Activated naive CD8-positive, alpha-beta T cell treated with anti-CD3 and anti-CD28 coated beads, Interleukin-2, amount 50 U/mL, for 16 hours (primary cell): ENCODE data around the gene FCHSD2.
"Not testable (repeated sequence)": the region's sequence is repeated elsewhere in the genome, so short reads cannot be mapped to it uniquely, and the experiment has no call there.

ENCODE experiments used
- DNase-seq: peaks from one replicate; pipeline ENCODE4 v3.0.0-alpha.2; 2020; ENCODE audit warnings: low read depth, low spot score

FCHSD2 gene

GRCh38 chr11:73151416-73151815 lies 9.3 kb upstream of the FCHSD2 start:
- no peak for DNase-seq

GRCh38 chr11:73149105-73149504 lies 7.0 kb upstream of the FCHSD2 start:
- no peak for DNase-seq

GRCh38 chr11:73147771-73148681 lies 5.9 kb upstream of the FCHSD2 start:
- DNase-seq = no peak

GRCh38 chr11:73145986-73146575 lies 4.0 kb upstream of the FCHSD2 start:
- no peak for DNase-seq

GRCh38 chr11:73143126-73143838 lies 1.2 kb upstream of the FCHSD2 start:
- no peak for DNase-seq

- peak; percentile 25 for DNase-seq
Measured at GRCh38 chr11:73141309-73142127, 600 bp downstream of the FCHSD2 start.

- DNase-seq = no peak
Measured at GRCh38 chr11:73141031-73141308, 1.1 kb downstream of the FCHSD2 start.

GRCh38 chr11:73140213-73141030 lies 1.7 kb downstream of the FCHSD2 start:
- DNase-seq = no peak

GRCh38 chr11:73139476-73140198 lies 2.5 kb downstream of the FCHSD2 start:
- DNase-seq = no peak

- no peak for DNase-seq
Measured at GRCh38 chr11:73137944-73138274, 4.2 kb downstream of the FCHSD2 start.

- DNase-seq = no peak
Measured at GRCh38 chr11:73137262-73137943, 4.7 kb downstream of the FCHSD2 start.

GRCh38 chr11:73136722-73137121 lies 5.4 kb downstream of the FCHSD2 start:
- not testable (repeated sequence) for DNase-seq

- no peak for DNase-seq
Measured at GRCh38 chr11:73135346-73136284, 6.5 kb downstream of the FCHSD2 start.

- DNase-seq = not testable (repeated sequence)
Measured at GRCh38 chr11:73132349-73132748, 9.8 kb downstream of the FCHSD2 start.

- DNase-seq = no peak
Measured at GRCh38 chr11:73130181-73130580, 11.9 kb downstream of the FCHSD2 start.

- DNase-seq = no peak
Measured at GRCh38 chr11:73129198-73129597, 12.9 kb downstream of the FCHSD2 start.

GRCh38 chr11:73126804-73127480 lies 15.2 kb downstream of the FCHSD2 start:
- no peak for DNase-seq

- no peak for DNase-seq
Measured at GRCh38 chr11:73124800-73125199, 17.3 kb downstream of the FCHSD2 start.
